Activated CD4-positive, CD25-positive, alpha-beta regulatory T cell treated with anti-CD3 and anti-CD28 coated beads, Interleukin-2, amount 50 U/mL, for 16 hours (primary cell): ENCODE measurements around the gene HK2.

ENCODE experiments used
- DNase-seq: peaks from one replicate; pipeline ENCODE4 v3.0.0-alpha.2; 2020; ENCODE audit warnings: low read depth, low spot score

HK2 gene

DNA sequence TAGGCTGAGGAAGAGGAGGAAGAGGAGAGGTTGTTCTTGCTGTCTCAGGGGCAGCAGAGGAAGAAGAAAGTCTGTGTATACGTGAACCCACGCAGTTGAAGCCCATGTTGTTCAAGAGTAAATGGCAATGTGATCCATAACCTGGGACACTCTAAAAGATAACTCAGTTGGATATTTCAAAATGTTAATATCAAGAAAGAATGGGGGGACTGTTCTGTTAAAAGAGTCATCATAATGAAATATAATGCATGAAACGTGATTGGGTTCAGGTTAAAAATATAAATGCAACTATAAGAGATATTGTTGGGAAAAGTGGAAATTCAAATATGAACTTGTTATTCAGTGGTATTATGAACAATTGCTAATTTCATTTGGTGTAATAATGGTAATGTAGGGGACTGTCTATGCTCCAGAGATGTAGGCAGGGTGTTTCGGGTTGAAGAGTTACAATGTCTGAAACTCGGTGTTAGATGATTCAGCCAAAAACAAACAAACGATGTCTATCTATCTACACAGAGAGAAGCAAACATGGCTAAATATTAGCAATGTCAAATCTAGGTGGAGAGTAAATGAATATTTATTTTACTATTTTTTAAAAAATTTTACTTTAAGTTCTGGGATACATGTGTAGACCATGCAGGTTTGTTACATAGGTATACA lies 103.4 kb downstream of the HK2 start:
- DNase-seq = no peak

DNA sequence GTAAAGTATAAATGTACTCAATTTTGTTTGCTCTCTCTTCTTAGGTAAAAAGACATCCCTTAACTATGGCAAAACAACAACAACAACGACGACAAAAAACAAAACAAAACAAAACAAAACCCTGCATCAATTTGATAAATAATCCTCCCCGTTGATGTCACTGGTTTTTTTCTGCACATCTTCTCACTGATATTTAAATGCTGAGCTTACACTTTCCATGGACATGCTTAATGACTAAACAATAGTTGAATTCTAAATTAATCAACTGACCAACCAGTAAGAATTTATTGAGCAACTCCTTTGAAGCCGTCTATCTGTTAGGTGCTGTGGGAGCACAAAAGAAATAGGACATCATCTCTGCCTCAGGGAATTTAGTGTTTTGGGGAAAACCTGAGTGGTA lies 104.3 kb downstream of the HK2 start:
- no peak for DNase-seq

DNA sequence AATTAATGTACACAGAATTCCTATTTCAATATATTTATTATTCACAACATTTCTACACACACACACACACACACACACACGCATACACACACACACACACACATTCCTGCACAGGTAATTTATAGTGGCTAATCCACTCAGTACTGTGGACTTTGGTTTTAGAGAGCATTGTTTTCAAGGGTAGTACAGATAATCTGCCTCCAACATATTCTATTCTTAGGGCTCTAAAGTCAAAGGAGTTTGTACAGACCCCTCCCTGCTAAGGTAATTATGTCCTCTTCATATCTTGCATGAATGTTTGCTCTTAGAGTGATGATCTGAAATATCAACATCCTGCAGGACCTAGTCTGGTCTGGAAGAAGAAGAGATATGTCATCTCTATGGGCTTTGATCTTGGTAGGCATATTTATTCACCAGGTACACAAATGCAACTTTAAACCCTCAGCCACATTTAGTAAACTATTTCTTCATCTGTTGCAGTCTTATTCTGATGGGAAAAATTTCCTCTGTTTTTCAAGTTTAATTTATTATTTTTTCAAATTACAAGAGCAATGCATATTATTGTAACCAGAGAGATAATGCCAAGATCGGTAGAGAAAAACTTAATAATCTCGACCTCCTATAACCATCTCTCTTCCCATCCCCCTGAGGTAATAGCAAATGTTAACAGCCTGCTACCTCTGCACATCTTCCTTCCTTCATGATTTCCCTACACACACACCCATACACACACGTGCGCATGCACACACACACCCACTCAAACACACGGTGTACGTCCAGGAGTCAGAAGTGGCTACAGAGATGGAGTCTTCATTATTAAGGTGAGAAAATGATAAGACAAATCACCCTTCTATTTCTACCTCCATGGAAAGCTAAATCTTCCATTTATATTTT lies 106.2 kb downstream of the HK2 start:
- DNase-seq = no peak

DNA sequence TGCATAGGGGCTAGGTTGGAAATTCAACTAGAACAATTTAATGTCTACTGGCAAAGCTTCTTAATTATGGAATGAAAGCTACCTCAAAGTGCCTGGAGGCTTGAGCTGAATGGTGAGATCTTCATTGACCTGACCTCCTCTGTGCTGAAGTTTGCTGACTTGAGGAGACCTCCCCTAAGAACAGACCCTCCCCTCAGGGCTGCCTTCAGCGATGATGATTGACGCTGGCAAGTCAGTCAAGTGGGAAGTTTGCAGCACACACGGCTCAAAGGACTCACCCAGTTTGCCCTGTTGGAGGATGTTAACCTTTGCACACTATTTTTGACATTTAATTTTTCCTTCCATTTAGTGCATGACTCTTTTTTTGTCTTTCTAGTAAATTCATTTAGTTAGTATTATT lies 107.4 kb downstream of the HK2 start:
- DNase-seq = no peak

DNA sequence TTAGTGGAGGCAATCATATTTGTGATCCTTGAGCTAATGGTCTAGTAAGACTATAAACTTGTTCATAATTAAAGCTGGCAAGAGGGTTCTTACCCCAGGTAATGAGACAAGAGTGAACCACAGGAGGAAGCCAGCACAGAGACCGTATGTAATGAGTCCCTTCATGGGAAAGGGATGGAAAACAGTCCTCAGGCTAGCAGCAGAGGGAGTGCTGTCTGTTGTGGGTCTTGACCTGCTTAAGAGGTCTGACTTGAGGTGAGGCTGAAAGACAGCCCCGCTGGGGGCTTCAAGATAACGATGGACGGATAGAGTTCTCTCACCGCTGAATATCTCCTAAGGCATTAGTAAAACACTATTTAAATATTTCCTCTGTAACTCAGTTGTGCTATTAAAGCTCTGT lies 108.3 kb downstream of the HK2 start:
- DNase-seq = no peak
